ENCODE measurements around the gene ETS2.

The ETS2 gene

GRCh38 chr21:38784458-38785266 is 21.1 kb upstream of the ETS2 start:
- no peaks in the 10 kb centered on the region for H3K36me3 ChIP-seq (ENCODE audit: control insufficient read depth, insufficient read depth, low read length)
- no peak overlapping the region for H3K4ac ChIP-seq (ENCODE audit: low read depth, low read length)
- H3K79me1 ChIP-seq (ENCODE audit: low read length), result no peaks in the 10 kb centered on the region
- WGBS (ENCODE audit: extremely low coverage, insufficient coverage, low lambda C conversion rate), result no CpG with 5 or more reads among the region's 7 CpGs
- H3K18ac ChIP-seq (ENCODE audit: low read length), result no peak overlapping the region
- H3K79me2 ChIP-seq (ENCODE audit: control insufficient read depth, insufficient read depth, low read length), result no peaks in the 10 kb centered on the region
- no peaks in the 10 kb centered on the region for H3K4me1 ChIP-seq (ENCODE audit: control insufficient read depth, low read depth, low read length)
- H2AK5ac ChIP-seq (ENCODE audit: low read length), result no peak overlapping the region
- H2BK15ac ChIP-seq (replicated peaks; ENCODE audit: low read depth), result no peak overlapping the region
- no peak for DNase-seq
- no peak overlapping the region for H4K8ac ChIP-seq (ENCODE audit: low read depth, low read length)
- no peak overlapping the region for H4K5ac ChIP-seq (ENCODE audit: low read length)
- H2BK5ac ChIP-seq (ENCODE audit: low read length), result no peak overlapping the region
- no peak overlapping the region for H3K4me3 ChIP-seq (ENCODE audit: low read length)
- H3K23ac ChIP-seq (ENCODE audit: low read length), result no peak overlapping the region
- no peaks in the 10 kb centered on the region for H3K27me3 ChIP-seq (ENCODE audit: insufficient read depth, low read length, poor library complexity)
- no peak overlapping the region for H3K27ac ChIP-seq (ENCODE audit: low read depth, low read length)
- no peak overlapping the region for H2BK120ac ChIP-seq (ENCODE audit: low read depth, low read length)
- no peak overlapping the region for H3K4me2 ChIP-seq (ENCODE audit: low read length)
- no peak overlapping the region for H3K56ac ChIP-seq (ENCODE audit: low read length)
- H3K9ac ChIP-seq (ENCODE audit: low read length), result no peak overlapping the region

DNA sequence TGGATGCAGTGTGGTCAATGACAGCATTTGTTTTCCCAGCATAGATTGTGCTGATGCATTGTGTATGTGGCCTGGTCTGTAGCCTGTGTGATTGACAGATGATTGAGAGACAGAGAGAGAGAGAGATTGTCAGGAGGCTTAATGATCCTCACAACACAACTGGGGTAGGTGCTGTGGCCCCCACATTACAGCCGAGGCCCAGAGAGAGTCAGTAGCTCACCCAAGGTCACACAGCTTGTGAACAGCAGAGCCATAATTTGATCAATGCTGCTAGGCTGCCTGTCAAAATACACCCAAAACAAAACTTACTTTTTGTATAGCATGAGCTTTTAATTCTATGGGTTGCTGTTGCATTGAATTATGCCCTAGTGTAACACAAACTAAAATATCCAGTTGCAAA is 20.2 kb upstream of the ETS2 start:
- no peak overlapping the region for H2BK15ac ChIP-seq (replicated peaks; ENCODE audit: low read depth)
- H3K27ac ChIP-seq (ENCODE audit: low read depth, low read length), result no peak overlapping the region
- no peak overlapping the region for H3K4me3 ChIP-seq (ENCODE audit: low read length)
- H4K5ac ChIP-seq (ENCODE audit: low read length), result no peak overlapping the region
- no peak overlapping the region for H3K56ac ChIP-seq (ENCODE audit: low read length)
- no peak overlapping the region for H3K9ac ChIP-seq (ENCODE audit: low read length)
- WGBS (ENCODE audit: extremely low coverage, insufficient coverage, low lambda C conversion rate), result no CpG with 5 or more reads among the region's 1 CpG
- no peaks in the 10 kb centered on the region for H3K36me3 ChIP-seq (ENCODE audit: control insufficient read depth, insufficient read depth, low read length)
- no peaks in the 10 kb centered on the region for H3K27me3 ChIP-seq (ENCODE audit: insufficient read depth, low read length, poor library complexity)
- no peak overlapping the region for H4K8ac ChIP-seq (ENCODE audit: low read depth, low read length)
- no peak overlapping the region for H3K23ac ChIP-seq (ENCODE audit: low read length)
- no peak overlapping the region for H3K4ac ChIP-seq (ENCODE audit: low read depth, low read length)
- no peak overlapping the region for H3K18ac ChIP-seq (ENCODE audit: low read length)
- H2BK120ac ChIP-seq (ENCODE audit: low read depth, low read length), result no peak overlapping the region
- no peak overlapping the region for H2AK5ac ChIP-seq (ENCODE audit: low read length)
- no peak overlapping the region for H2BK5ac ChIP-seq (ENCODE audit: low read length)
- H3K4me1 ChIP-seq (ENCODE audit: control insufficient read depth, low read depth, low read length), result no peaks in the 10 kb centered on the region
- H3K79me2 ChIP-seq (ENCODE audit: control insufficient read depth, insufficient read depth, low read length), result no peaks in the 10 kb centered on the region
- no peak for DNase-seq
- H3K4me2 ChIP-seq (ENCODE audit: low read length), result no peak overlapping the region
- no peaks in the 10 kb centered on the region for H3K79me1 ChIP-seq (ENCODE audit: low read length)

GRCh38 chr21:38787016-38787415 is 18.7 kb upstream of the ETS2 start:
- H3K27ac ChIP-seq (ENCODE audit: low read depth, low read length), result no peak overlapping the region
- H3K36me3 ChIP-seq (ENCODE audit: control insufficient read depth, insufficient read depth, low read length), result no peaks in the 10 kb centered on the region
- no peak for DNase-seq
- no peak overlapping the region for H2BK120ac ChIP-seq (ENCODE audit: low read depth, low read length)
- H2BK15ac ChIP-seq (replicated peaks; ENCODE audit: low read depth), result no peak overlapping the region
- no peak overlapping the region for H4K8ac ChIP-seq (ENCODE audit: low read depth, low read length)
- no peak overlapping the region for H4K5ac ChIP-seq (ENCODE audit: low read length)
- no peak overlapping the region for H3K4me3 ChIP-seq (ENCODE audit: low read length)
- no peaks in the 10 kb centered on the region for H3K4me1 ChIP-seq (ENCODE audit: control insufficient read depth, low read depth, low read length)
- H2BK5ac ChIP-seq (ENCODE audit: low read length), result no peak overlapping the region
- no peak overlapping the region for H2AK5ac ChIP-seq (ENCODE audit: low read length)
- H3K4me2 ChIP-seq (ENCODE audit: low read length), result no peak overlapping the region
- no peak overlapping the region for H3K56ac ChIP-seq (ENCODE audit: low read length)
- H3K79me1 ChIP-seq (ENCODE audit: low read length), result no peaks in the 10 kb centered on the region
- no CpG with 5 or more reads among the region's 6 CpGs for WGBS (ENCODE audit: extremely low coverage, insufficient coverage, low lambda C conversion rate)
- H3K4ac ChIP-seq (ENCODE audit: low read depth, low read length), result no peak overlapping the region
- no peaks in the 10 kb centered on the region for H3K27me3 ChIP-seq (ENCODE audit: insufficient read depth, low read length, poor library complexity)
- no peaks in the 10 kb centered on the region for H3K79me2 ChIP-seq (ENCODE audit: control insufficient read depth, insufficient read depth, low read length)
- H3K9ac ChIP-seq (ENCODE audit: low read length), result no peak overlapping the region
- no peak overlapping the region for H3K18ac ChIP-seq (ENCODE audit: low read length)
- no peak overlapping the region for H3K23ac ChIP-seq (ENCODE audit: low read length)

DNA sequence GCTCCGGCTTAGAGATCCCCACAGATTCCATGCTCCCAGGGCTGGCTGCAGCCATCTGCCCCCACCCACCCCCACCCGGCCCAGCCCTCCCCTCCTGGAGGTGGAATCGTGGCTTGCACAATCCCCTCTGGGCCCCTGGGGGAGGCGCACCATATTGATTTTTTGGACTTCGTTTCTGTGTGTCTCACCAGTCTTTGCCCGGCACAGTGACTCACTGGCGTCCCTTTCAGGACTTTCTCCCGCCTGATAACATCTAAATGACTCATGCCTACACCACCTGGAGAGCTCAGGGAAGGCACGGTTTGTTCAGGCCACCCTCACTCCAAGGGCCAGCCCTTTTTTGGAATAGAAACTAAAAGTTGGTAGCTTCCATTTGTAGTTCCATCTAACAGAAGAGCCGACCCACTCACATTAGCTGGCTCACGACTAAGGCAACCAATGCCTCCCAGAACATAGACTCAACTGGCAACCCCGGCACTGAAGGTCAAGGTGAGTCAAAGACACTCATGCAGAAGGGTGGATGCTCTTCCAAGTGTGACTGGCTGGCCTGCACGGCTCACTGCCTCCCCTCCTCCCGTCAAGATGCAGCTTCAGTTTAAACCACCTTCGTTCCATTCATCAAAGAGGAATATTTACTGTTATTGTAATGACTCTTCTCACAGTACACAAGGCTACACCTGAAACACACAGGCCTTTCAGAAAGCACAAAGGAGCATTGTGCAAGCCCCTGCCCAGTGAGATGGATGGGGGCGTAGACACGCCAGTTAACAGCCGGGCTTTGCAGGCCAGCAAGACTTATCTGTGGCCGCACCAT is 18.1 kb upstream of the ETS2 start:
- Histone ChIP-seq H3K56ac (ENCODE audit: low read length) (peak overlapping the region; percentile 43), H2BK5ac (ENCODE audit: low read length) (no peak overlapping the region), H4K8ac (ENCODE audit: low read depth, low read length) (no peak overlapping the region), H2BK120ac (ENCODE audit: low read depth, low read length) (no peak overlapping the region), H4K5ac (ENCODE audit: low read length) (no peak overlapping the region), H3K4me3 (ENCODE audit: low read length) (no peak overlapping the region), H3K18ac (ENCODE audit: low read length) (no peak overlapping the region), H3K9ac (ENCODE audit: low read length) (no peak overlapping the region), H3K27ac (ENCODE audit: low read depth, low read length) (no peak overlapping the region), H3K36me3 (ENCODE audit: control insufficient read depth, insufficient read depth, low read length) (no peaks in the 10 kb centered on the region), H3K79me1 (ENCODE audit: low read length) (no peaks in the 10 kb centered on the region), H3K23ac (ENCODE audit: low read length) (no peak overlapping the region), H3K4ac (ENCODE audit: low read depth, low read length) (peak overlapping the region; percentile 9), H3K79me2 (ENCODE audit: control insufficient read depth, insufficient read depth, low read length) (no peaks in the 10 kb centered on the region), H2AK5ac (ENCODE audit: low read length) (no peak overlapping the region), H3K4me1 (ENCODE audit: control insufficient read depth, low read depth, low read length) (no peaks in the 10 kb centered on the region), H3K4me2 (ENCODE audit: low read length) (no peak overlapping the region), H3K27me3 (ENCODE audit: insufficient read depth, low read length, poor library complexity) (no peaks in the 10 kb centered on the region), H2BK15ac (replicated peaks; ENCODE audit: low read depth) (no peak overlapping the region)
- no CpG with 5 or more reads among the region's 19 CpGs for WGBS (ENCODE audit: extremely low coverage, insufficient coverage, low lambda C conversion rate)
- peak; percentile 88 for DNase-seq

GRCh38 chr21:38788275-38788905 is 17.3 kb upstream of the ETS2 start:
- Histone ChIP-seq H2AK5ac (ENCODE audit: low read length) (no peak overlapping the region), H4K5ac (ENCODE audit: low read length) (no peak overlapping the region), H3K9ac (ENCODE audit: low read length) (no peak overlapping the region), H2BK120ac (ENCODE audit: low read depth, low read length) (no peak overlapping the region), H3K79me1 (ENCODE audit: low read length) (no peaks in the 10 kb centered on the region), H4K8ac (ENCODE audit: low read depth, low read length) (no peak overlapping the region), H3K79me2 (ENCODE audit: control insufficient read depth, insufficient read depth, low read length) (no peaks in the 10 kb centered on the region), H2BK15ac (replicated peaks; ENCODE audit: low read depth) (no peak overlapping the region), H3K36me3 (ENCODE audit: control insufficient read depth, insufficient read depth, low read length) (no peaks in the 10 kb centered on the region), H3K27ac (ENCODE audit: low read depth, low read length) (no peak overlapping the region), H3K56ac (ENCODE audit: low read length) (no peak overlapping the region), H3K4me2 (ENCODE audit: low read length) (no peak overlapping the region), H3K4me1 (ENCODE audit: control insufficient read depth, low read depth, low read length) (no peaks in the 10 kb centered on the region), H3K18ac (ENCODE audit: low read length) (no peak overlapping the region), H3K23ac (ENCODE audit: low read length) (no peak overlapping the region), H2BK5ac (ENCODE audit: low read length) (no peak overlapping the region), H3K4ac (ENCODE audit: low read depth, low read length) (no peak overlapping the region), H3K4me3 (ENCODE audit: low read length) (no peak overlapping the region), H3K27me3 (ENCODE audit: insufficient read depth, low read length, poor library complexity) (no peaks in the 10 kb centered on the region)
- no CpG with 5 or more reads among the region's 4 CpGs for WGBS (ENCODE audit: extremely low coverage, insufficient coverage, low lambda C conversion rate)
- no peak for DNase-seq

Measured in mesendoderm (in vitro differentiated cells).